Right renal pelvis (tissue), 4 donors: ENCODE results near the gene SAG. TPM values are rescaled to one million over a fixed set of nuclear protein-coding genes. Genes with fewer than 3 reads are reported as not detected.

ENCODE experiments used
- DNase-seq, 4 donors: peaks; one replicate each; pipeline ENCODE4 v3.0.0-alpha.2; 2013; ENCODE audit warnings: low read depth in 4 of 4, low spot score in 3 of 4, missing footprints in 1 of 4
- polyA plus RNA-seq, 4 donors: library from polyadenylated mRNA; unstranded; fragments of 120-200 nt; gene quantifications; one replicate each; pipeline ENCODE4 v1.2.1, GENCODE V29; 2013; ENCODE audit not compliant: insufficient read length in 4 of 4

Gene SAG
- polyA plus RNA-seq, 4 donors, result 0.07 to 0.10 (median 0.08) TPM

GRCh38 chr2:233287871-233288270 is 19.7 kb upstream of the SAG start:
- no peak for DNase-seq

DNA sequence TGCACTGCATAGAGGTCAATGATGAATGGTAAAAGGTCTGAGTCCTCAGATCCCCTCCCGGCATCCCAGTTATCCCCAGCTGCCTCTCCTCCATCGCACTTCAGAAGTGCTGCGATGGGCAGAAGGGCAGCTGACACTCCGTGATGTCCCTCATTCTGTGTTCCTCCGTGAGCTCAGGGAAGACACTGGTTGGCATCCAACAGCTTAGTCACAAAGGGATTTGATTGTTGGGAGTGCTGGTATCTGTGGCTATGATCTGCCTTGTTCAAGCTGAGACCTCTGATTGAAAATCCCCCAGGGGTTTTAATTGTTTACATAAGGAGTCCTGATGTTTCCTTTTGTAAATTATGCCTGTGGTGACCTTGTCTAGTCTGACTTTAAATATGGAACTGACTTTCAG is 19.0 kb upstream of the SAG start:
- DNase-seq, result no peak

GRCh38 chr2:233289648-233290047 is 18.0 kb upstream of the SAG start:
- no peak for DNase-seq

DNA sequence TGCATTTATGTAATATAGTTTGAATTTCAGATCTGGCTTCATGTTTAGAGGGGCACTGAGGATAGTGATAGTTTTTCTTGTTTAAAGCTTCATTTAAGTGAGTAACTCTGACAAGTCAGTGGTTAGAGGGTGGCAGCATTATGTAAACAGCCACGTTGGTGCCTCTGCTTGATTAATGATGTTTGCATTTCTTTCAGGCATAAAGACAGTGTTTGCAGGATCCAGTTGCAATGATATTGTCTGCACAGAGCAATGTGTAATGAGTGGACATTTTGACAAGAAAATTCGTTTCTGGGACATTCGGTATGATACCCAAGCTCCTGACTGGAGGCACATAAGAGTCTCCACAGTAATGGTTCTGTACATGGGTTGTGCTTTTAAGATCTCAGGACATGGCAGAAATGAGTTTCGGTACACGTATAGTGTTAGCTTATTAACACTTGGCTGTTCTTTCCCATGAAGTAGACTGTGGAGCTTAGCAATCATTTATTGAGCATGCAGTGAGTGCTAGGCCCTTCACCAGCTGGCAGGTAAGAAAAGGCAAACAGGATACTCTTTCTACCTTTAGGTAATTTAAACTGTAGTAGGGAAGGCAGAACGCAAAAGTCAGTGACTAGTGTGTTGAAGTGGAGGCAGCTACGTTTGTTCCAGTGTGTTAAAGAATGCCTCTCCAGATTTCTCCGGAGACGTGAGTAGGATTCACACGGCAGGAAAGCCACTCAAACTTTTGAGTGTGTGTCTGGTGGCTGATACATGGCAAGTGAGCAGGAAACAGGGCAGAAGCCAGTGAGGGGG is 17.4 kb upstream of the SAG start:
- DNase-seq, result no peak

- DNase-seq, result no peak
These were observed 11.7 kb upstream of the SAG start for GRCh38 chr2:233295891-233296290.

- no peak for DNase-seq
These were observed 10.5 kb upstream of the SAG start for GRCh38 chr2:233297076-233297475.

- DNase-seq, result no peak
These were observed 7.2 kb upstream of the SAG start for GRCh38 chr2:233300401-233300800.

- no peak for DNase-seq
These were observed 6.4 kb upstream of the SAG start for GRCh38 chr2:233301248-233301647.

- DNase-seq, result no peak
These were observed 5.8 kb upstream of the SAG start for GRCh38 chr2:233301811-233302210.

DNA sequence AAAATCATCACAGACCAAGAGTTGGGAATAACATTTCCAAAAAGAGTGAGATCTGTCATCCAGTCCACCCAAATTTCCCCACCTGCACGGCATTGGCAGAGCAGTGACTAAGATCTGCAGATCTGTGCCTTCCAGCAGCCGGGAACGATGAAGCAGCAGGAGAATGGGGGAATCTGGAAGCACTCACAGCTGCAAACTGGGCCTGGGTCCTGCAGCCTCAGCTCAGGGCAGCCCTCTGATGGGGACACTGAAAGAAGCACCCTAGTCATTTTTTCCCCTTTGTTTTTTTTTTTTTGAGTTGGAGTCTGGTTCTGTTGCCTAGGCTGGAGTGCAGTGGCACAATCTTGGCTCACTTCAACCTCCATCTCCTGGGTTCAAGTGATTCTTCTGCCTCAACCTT is 4.4 kb upstream of the SAG start:
- DNase-seq, result no peak

- DNase-seq, result no peak
These were observed 3.8 kb downstream of the SAG start for GRCh38 chr2:233311241-233311926.

GRCh38 chr2:233312874-233313273 is 5.3 kb downstream of the SAG start:
- no peak for DNase-seq

GRCh38 chr2:233314180-233314925 is 6.7 kb downstream of the SAG start:
- DNase-seq, result no peak

DNA sequence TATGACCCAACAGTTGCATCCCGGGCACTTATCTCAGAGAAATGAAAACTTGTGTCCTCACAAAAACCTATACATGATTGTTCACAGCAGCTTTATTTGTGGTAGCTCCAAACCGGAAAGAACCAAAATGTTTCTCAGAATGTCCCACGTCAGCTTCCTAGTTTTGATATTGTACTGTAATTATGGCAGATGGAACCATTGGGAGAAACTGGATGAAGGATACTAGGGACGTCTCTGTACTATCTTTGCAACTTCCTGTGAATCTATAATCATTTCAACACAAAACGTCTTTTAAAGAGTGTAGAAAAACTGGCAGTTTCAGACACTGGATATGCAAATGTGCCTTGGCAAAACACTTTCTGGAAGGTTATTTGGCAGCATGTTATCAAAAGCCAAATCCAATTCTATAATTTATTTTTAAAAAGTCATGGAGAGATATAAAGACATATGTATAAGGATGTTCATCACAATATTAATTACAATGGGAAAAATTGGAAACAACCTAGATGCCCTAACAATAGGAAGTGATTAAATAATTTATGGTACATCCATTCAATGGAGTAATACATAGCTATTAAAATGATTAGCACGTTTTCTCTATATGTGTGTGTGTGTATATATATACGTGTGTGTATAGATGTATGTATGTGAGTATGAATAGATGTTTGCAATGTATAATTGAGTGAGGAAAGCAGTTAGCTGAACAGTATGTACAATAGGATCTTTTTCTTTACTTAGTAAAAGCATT is 9.8 kb downstream of the SAG start:
- no peak for DNase-seq

- DNase-seq, result no peak
These were observed 11.6 kb downstream of the SAG start for GRCh38 chr2:233319256-233319655.

GRCh38 chr2:233320470-233320869 is 12.9 kb downstream of the SAG start:
- DNase-seq, result no peak

DNA sequence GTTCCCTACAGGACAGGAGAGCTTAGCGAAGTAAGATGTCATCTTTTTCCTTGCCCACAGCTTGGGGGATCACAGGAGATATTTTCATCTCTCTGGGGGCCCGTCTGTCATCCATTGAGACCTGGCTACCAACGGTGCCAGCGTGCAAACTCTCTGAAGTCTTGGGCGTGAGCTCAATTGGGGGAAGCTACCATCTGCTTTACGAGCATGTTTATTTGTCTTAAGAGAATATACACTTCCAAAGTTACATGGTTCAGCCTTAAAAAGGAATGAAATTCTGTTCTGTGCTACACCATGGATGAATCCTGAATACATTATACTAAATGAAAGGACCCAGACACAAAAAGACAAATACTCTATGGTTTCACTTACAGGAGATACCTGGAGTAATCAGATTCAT is 13.6 kb downstream of the SAG start:
- DNase-seq, result no peak

- DNase-seq, result no peak
These were observed 16.2 kb downstream of the SAG start for GRCh38 chr2:233323851-233324250.

DNA sequence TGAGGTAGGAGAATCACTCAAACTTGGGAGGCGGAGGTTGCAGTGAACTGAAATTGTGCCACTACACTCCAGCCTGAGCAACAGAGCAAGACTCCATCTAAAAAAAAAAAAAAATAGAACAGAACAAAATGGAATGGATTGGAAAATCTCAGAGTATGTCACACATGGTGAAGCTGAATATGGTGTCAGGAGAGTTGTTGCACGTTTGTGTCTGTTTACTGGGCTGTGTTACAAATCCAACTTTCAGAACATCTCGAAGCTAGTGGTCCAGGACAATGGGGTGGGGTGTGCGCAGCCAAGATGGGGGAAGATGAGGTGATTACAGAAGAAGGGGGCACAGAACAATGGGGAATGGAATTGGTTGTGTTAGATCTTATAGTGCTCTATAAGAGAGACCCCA is 17.6 kb downstream of the SAG start:
- DNase-seq, result no peak

DNA sequence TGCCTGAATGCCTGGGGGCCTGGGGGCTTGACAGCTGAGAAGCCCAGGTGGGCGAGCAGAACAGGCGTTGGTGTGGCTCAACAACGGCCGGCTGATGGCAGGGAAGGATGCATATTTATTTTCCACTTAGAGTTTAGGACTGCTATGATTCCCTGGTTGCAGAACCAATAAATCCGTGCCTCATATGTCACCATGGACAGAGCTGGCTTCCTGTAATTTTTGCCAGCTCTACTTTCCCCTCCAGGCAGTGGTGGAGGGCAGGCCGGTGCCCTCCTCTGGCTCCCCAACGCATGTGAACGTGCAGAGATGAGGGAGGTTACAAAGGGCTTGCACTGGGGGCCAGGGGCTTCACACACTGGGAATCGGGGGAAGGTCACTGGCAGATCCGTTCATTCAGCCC is 18.2 kb downstream of the SAG start:
- DNase-seq, result no peak

- DNase-seq, result no peak
These were observed 18.9 kb downstream of the SAG start for GRCh38 chr2:233326500-233326899.
